H9 (cell line): ENCODE data around the gene PDE4B. TPM values are rescaled to one million over a fixed set of nuclear protein-coding genes. Genes with fewer than 3 reads are reported as not detected.

Experiments
- DNase-seq: peaks from one replicate; pipeline ENCODE4 v3.0.0-alpha.2; 2017
- H2AFZ ChIP-seq: one replicate; pipeline ENCODE4 v1.6.1; 2013; ENCODE audit warnings: mild to moderate bottlenecking, low read length, control low read depth, moderate library complexity
- H2AK5ac ChIP-seq: 2 replicates; pipeline ENCODE4 v1.6.1; 2013; ENCODE audit warnings: low read length, control low read depth, mixed read lengths; ENCODE audit not compliant: insufficient read length
- H2BK120ac ChIP-seq: one replicate; pipeline ENCODE4 v1.6.1; 2013; ENCODE audit warnings: low read depth, mild to moderate bottlenecking, low read length, control low read depth, inconsistent platforms; ENCODE audit not compliant: poor library complexity, severe bottlenecking
- H2BK12ac ChIP-seq: 2 replicates; pipeline ENCODE4 v1.6.1; 2013; ENCODE audit warnings: low read length, control low read depth, mixed read lengths, low read depth; ENCODE audit not compliant: insufficient read length
- H2BK15ac ChIP-seq: 2 replicates; pipeline ENCODE4 v1.6.1; 2013; ENCODE audit warnings: low read depth, low read length, control low read depth
- H2BK20ac ChIP-seq: one replicate; pipeline ENCODE4 v1.6.1; 2013; ENCODE audit warnings: low read depth, mild to moderate bottlenecking, low read length, control low read depth, inconsistent platforms; ENCODE audit not compliant: poor library complexity, severe bottlenecking
- H2BK5ac ChIP-seq: 2 replicates; pipeline ENCODE4 v1.6.1; 2013; ENCODE audit warnings: low read length, control low read depth, mixed read lengths; ENCODE audit not compliant: insufficient read length
- H3K14ac ChIP-seq: 2 replicates; pipeline ENCODE4 v1.6.1; 2013; ENCODE audit warnings: low read length, control low read depth; ENCODE audit not compliant: insufficient read depth
- H3K18ac ChIP-seq: 2 replicates; pipeline ENCODE4 v1.6.1; 2013; ENCODE audit warnings: low read depth, mild to moderate bottlenecking, mixed read lengths, low read length, control low read depth; ENCODE audit not compliant: insufficient read length
- H3K23ac ChIP-seq: 2 replicates; pipeline ENCODE4 v1.6.1; 2013; ENCODE audit warnings: low read length, control low read depth, mixed read lengths, low read depth; ENCODE audit not compliant: insufficient read length
- H3K23me2 ChIP-seq: 2 replicates; pipeline ENCODE4 v1.6.1; 2013; ENCODE audit warnings: low read depth, mild to moderate bottlenecking, mixed read lengths, low read length, control low read depth; ENCODE audit not compliant: insufficient read length, poor library complexity, severe bottlenecking
- H3K27ac ChIP-seq: 2 replicates; pipeline ENCODE4 v1.5.1; 2013; ENCODE audit warnings: low read length, control low read depth, mixed read lengths, low read depth; ENCODE audit not compliant: insufficient read length
- H3K27me3 ChIP-seq: 2 replicates; pipeline ENCODE4 v1.6.1; 2013; ENCODE audit warnings: low read length, control low read depth, inconsistent platforms; ENCODE audit not compliant: insufficient read depth
- H3K4ac ChIP-seq: 2 replicates; pipeline ENCODE4 v1.6.1; 2013; ENCODE audit warnings: low read depth, mild to moderate bottlenecking, control low read depth, inconsistent platforms, low read length, moderate library complexity
- H3K4me1 ChIP-seq: 2 replicates; pipeline ENCODE4 v1.6.1; 2013; ENCODE audit warnings: low read length, control low read depth, inconsistent platforms; ENCODE audit not compliant: insufficient read depth
- H3K4me2 ChIP-seq: 2 replicates; pipeline ENCODE4 v1.6.1; 2013; ENCODE audit warnings: low read length, control low read depth, mixed read lengths; ENCODE audit not compliant: insufficient read length, insufficient read depth
- H3K56ac ChIP-seq: 2 replicates; pipeline ENCODE4 v1.6.1; 2013; ENCODE audit warnings: low read depth, mild to moderate bottlenecking, mixed read lengths, low read length, control low read depth; ENCODE audit not compliant: insufficient read length
- H3K79me1 ChIP-seq: 2 replicates; pipeline ENCODE4 v1.6.1; 2013; ENCODE audit warnings: low read depth, mild to moderate bottlenecking, moderate library complexity, low read length, control low read depth, inconsistent platforms; ENCODE audit not compliant: insufficient read depth, poor library complexity, severe bottlenecking
- H3K79me2 ChIP-seq: 2 replicates; pipeline ENCODE4 v1.6.1; 2013; ENCODE audit warnings: low read length, control low read depth, inconsistent platforms; ENCODE audit not compliant: insufficient read depth
- H3K9ac ChIP-seq: 2 replicates; pipeline ENCODE4 v1.6.1; 2013; ENCODE audit warnings: low read length, control low read depth, mixed read lengths; ENCODE audit not compliant: insufficient read length; ENCODE audit errors: extremely low read depth
- H3K9me3 ChIP-seq: one replicate; pipeline ENCODE4 v1.6.1; 2013; ENCODE audit warnings: low read depth, low read length, inconsistent platforms; ENCODE audit not compliant: control insufficient read depth
- H3T11ph ChIP-seq: one replicate; pipeline ENCODE4 v1.6.1; 2013; ENCODE audit warnings: mild to moderate bottlenecking, low read length, control low read depth, inconsistent platforms
- H4K20me1 ChIP-seq: one replicate; pipeline ENCODE4 v1.6.1; 2013; ENCODE audit not compliant: control insufficient read depth, insufficient read length, insufficient read depth
- H4K5ac ChIP-seq: 2 replicates; pipeline ENCODE4 v1.6.1; 2013; ENCODE audit warnings: low read depth, mild to moderate bottlenecking, mixed read lengths, low read length, control low read depth; ENCODE audit not compliant: insufficient read length
- H4K8ac ChIP-seq: replicated peaks from 2 replicates; pipeline ENCODE4 v1.6.1; 2013; ENCODE audit warnings: low read length, control low read depth, mixed read lengths, low read depth; ENCODE audit not compliant: insufficient read length
- H4K91ac ChIP-seq: 2 replicates; pipeline ENCODE4 v1.6.1; 2013; ENCODE audit warnings: low read depth, mild to moderate bottlenecking, moderate library complexity, mixed read lengths, low read length, control low read depth; ENCODE audit not compliant: insufficient read length
- H3K27ac Mint-ChIP-seq, 3 experiments: 2 replicates in 2 of 3; 3 replicates in 1 of 3; pipeline ENCODE4 v1.8.0; 2020 to 2021; ENCODE audit warnings: mixed read lengths in 3 of 3, mild to moderate bottlenecking in 1 of 3, moderate library complexity in 1 of 3
- H3K27me3 Mint-ChIP-seq: 2 replicates; pipeline ENCODE4 v1.8.0; 2021; ENCODE audit warnings: low read depth, mild to moderate bottlenecking, moderate library complexity, mixed read lengths
- H3K36me3 Mint-ChIP-seq, 3 experiments: 2 replicates in 2 of 3; 3 replicates in 1 of 3; pipeline ENCODE4 v1.8.0; 2020 to 2021; ENCODE audit warnings: low read depth in 3 of 3, mixed read lengths in 3 of 3; ENCODE audit not compliant: insufficient read depth in 1 of 3
- H3K4me1 Mint-ChIP-seq, 2 experiments: 2 replicates each; pipeline ENCODE4 v1.8.0; 2020; ENCODE audit warnings: mixed read lengths in 2 of 2
- H3K4me3 Mint-ChIP-seq, 2 experiments: 2 replicates in 1 of 2; 3 replicates in 1 of 2; pipeline ENCODE4 v1.8.0; 2020 to 2021; ENCODE audit warnings: mild to moderate bottlenecking in 2 of 2, mixed read lengths in 2 of 2, moderate library complexity in 1 of 2
- H3K9me3 Mint-ChIP-seq, 2 experiments: 2 replicates in 1 of 2; 3 replicates in 1 of 2; pipeline ENCODE4 v1.8.0; 2020; ENCODE audit warnings: mild to moderate bottlenecking in 2 of 2, mixed read lengths in 2 of 2, moderate library complexity in 1 of 2
- CTCF ChIP-seq: fragments of 200-600 bp; sonication (generic); conservative IDR thresholded peaks from 3 replicates; pipeline ENCODE4 v1.8.0; 2021; ENCODE audit warnings: antibody characterized with exemption, mild to moderate bottlenecking
- WGBS: extraction: QIAGEN DNeasy Blood & Tissue Kit; methylation state at CpG from one replicate; pipeline ENCODE4 v1.1.7; 2013; ENCODE audit warnings: missing lambda C conversion rate, low lambda C conversion rate, mixed read lengths; ENCODE audit not compliant: insufficient read length; ENCODE audit errors: extremely low coverage; 5-methylcytosine and 5-hydroxymethylcytosine counted together
- total RNA-seq: library from RNA; stranded (reverse); gene quantifications from 2 replicates; pipeline ENCODE4 v1.2.1, GENCODE V29; 2021

The PDE4B gene
- total RNA-seq, 1 experiment from 2014 or later = 19.8 TPM

- no peak overlapping the region for H4K5ac ChIP-seq
- no peak overlapping the region for H3K56ac ChIP-seq
- H3K9me3 Mint-ChIP-seq = no peaks in the 10 kb centered on the region
These were observed 219.6 kb downstream of the PDE4B start for GRCh38 chr1:66012106-66012784.

More at GRCh38 chr1:66012106-66012784, 219.6 kb downstream of the PDE4B start:
- H4K8ac ChIP-seq = no peak overlapping the region
- DNase-seq = no peak
- H2BK5ac ChIP-seq = no peak overlapping the region
- no peak overlapping the region for H3K27ac Mint-ChIP-seq
- H2BK12ac ChIP-seq = no peak overlapping the region
- no peaks in the 10 kb centered on the region; the same call in 1 of the 2 replicates for H3K27me3 ChIP-seq
- no peak overlapping the region for H3K4me2 ChIP-seq
- H2AFZ ChIP-seq = no peak overlapping the region
- H3K27me3 Mint-ChIP-seq = peaks cover 42% of the 10 kb centered on the region
- no peaks in the 10 kb centered on the region for H3K79me1 ChIP-seq
- H3K36me3 Mint-ChIP-seq = no peaks in the 10 kb centered on the region
- no peak overlapping the region for H2BK15ac ChIP-seq
- no peak overlapping the region for H2BK120ac ChIP-seq
- H3K4ac ChIP-seq = no peak overlapping the region
- no peaks in the 10 kb centered on the region for H3K23me2 ChIP-seq
- H3K9ac ChIP-seq = no peak overlapping the region
- H3K79me2 ChIP-seq = no peaks in the 10 kb centered on the region
- no peak overlapping the region for H3K18ac ChIP-seq
- H4K20me1 ChIP-seq = no peaks in the 10 kb centered on the region
- H3K27ac ChIP-seq = no peak overlapping the region
- no peak overlapping the region for H3K23ac ChIP-seq
- H2BK20ac ChIP-seq = no peak overlapping the region
- no peak overlapping the region for H3T11ph ChIP-seq
- H2AK5ac ChIP-seq = no peak overlapping the region
- H3K4me3 Mint-ChIP-seq = no peak overlapping the region
- no peaks in the 10 kb centered on the region for H3K9me3 ChIP-seq
- H4K91ac ChIP-seq = no peak overlapping the region
- no peak for TF ChIP-seq CTCF
- H3K14ac ChIP-seq = no peak overlapping the region
- H3K4me1 Mint-ChIP-seq = no peaks in the 10 kb centered on the region
- H3K4me1 ChIP-seq = no peaks in the 10 kb centered on the region
- WGBS = no CpG with 5 or more reads among the region's 3 CpGs
